GM19438 (cell line): Measurements from ENCODE around the gene SGSM1.

Experiments
- ATAC-seq: cut with Tn5 transposase; IDR thresholded peaks from one replicate; pipeline ENCODE4 v1.9.1; 2021; ENCODE audit warnings: low read depth; ENCODE audit not compliant: unreplicated experiment

Gene SGSM1

GRCh38 chr22:24805790-24806662 is at the start of gene SGSM1:
Gene SGSM1, plus strand, starts transcription at chr22:24806211. Its CDS starts 115 bp downstream, at chr22:24806326.
- ATAC-seq, result no peak

- ATAC-seq, result no peak
Measured at GRCh38 chr22:24758164-24758799, 47.7 kb upstream of the SGSM1 start.

GRCh38 chr22:24759765-24760164 is 46.2 kb upstream of the SGSM1 start:
- ATAC-seq, result no peak

- ATAC-seq, result no peak
Measured at GRCh38 chr22:24760708-24761306, 45.2 kb upstream of the SGSM1 start.

GRCh38 chr22:24761888-24762675 is 43.9 kb upstream of the SGSM1 start:
- no peak for ATAC-seq

GRCh38 chr22:24763872-24764485 is 42.0 kb upstream of the SGSM1 start:
- no peak for ATAC-seq

- no peak for ATAC-seq
Measured at GRCh38 chr22:24765166-24765565, 40.8 kb upstream of the SGSM1 start.

- ATAC-seq, result no peak
Measured at GRCh38 chr22:24768537-24769374, 37.3 kb upstream of the SGSM1 start.

- ATAC-seq, result no peak
Measured at GRCh38 chr22:24772493-24773220, 33.4 kb upstream of the SGSM1 start.

- no peak for ATAC-seq
Measured at GRCh38 chr22:24775769-24776492, 30.1 kb upstream of the SGSM1 start.

GRCh38 chr22:24776525-24776924 is 29.5 kb upstream of the SGSM1 start:
- ATAC-seq, result no peak

GRCh38 chr22:24789516-24789915 is 16.5 kb upstream of the SGSM1 start:
- ATAC-seq, result no peak

- no peak for ATAC-seq
Measured at GRCh38 chr22:24791362-24791761, 14.6 kb upstream of the SGSM1 start.

- no peak for ATAC-seq
Measured at GRCh38 chr22:24796056-24796455, 10.0 kb upstream of the SGSM1 start.

- ATAC-seq, result no peak
Measured at GRCh38 chr22:24796860-24797259, 9.2 kb upstream of the SGSM1 start.

GRCh38 chr22:24801901-24802465 is 4.0 kb upstream of the SGSM1 start:
- no peak for ATAC-seq

- ATAC-seq, result no peak
Measured at GRCh38 chr22:24803064-24803542, 2.9 kb upstream of the SGSM1 start.

- no peak for ATAC-seq
Measured at GRCh38 chr22:24806663-24807001, 621 bp downstream of the SGSM1 start.
